LoVo (cell line): ENCODE measurements around the gene NCKAP5.

Source experiments
- DNase-seq: peaks from one replicate; pipeline ENCODE4 v3.0.0-alpha.2; 2016; ENCODE audit warnings: low spot score

The NCKAP5 gene

DNA sequence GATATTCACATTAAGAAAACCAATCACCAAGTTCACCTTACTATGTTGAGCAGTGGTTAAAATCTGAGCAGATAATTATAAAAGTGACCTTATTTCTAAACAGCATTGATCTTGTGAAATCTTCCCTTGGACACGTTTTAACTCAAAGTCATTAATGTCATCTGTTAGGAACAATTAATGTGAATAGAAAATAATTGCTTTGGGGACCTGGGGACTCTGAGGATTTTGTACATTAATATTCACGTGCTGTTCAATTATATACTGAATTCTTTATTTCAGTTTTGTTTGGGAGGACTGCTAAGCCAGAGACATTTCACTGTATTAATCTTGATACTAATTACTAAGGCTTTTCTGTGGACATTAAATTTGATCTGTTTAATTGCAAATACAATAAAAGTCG is 771.2 kb downstream of the NCKAP5 start:
- DNase-seq, result no peak

DNA sequence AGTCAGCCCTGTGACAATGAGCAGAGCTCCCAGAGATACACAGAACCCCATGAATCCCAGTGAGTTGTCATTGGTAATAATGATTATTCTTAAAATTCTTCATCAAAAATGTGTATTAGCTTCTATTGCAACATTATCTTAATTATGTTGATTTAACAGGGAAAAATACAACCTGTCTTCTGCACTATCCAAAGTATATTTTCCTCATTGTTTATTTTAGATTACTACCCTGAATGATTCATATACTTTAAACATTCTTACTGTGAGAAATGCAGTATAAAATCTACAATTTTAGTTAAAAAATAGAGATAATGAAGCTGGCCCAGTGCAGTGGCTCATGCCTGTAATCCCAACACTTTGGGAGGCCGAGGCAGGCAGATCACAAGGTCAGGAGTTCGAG is 773.0 kb downstream of the NCKAP5 start:
- DNase-seq, result no peak

DNA sequence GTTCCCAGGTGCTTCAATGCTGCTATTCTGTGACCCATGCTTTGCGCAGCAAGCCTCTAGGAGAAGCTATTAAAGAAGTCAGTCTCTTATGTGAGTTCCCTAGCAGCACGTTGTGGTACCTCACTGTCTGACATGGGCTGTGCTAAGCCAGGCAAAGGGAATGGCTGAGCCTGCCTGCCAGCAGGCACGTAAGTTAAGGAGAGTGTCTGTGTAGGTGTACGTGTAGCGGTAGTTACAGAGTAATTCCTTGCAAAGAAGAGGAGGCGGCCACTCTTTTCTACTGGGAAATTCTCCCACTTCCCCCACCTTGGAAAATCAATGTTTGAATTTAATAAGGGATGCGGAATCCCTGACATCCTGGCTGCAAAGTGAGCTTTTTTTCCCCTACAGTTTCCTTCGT is 774.7 kb downstream of the NCKAP5 start:
- DNase-seq, result no peak

DNA sequence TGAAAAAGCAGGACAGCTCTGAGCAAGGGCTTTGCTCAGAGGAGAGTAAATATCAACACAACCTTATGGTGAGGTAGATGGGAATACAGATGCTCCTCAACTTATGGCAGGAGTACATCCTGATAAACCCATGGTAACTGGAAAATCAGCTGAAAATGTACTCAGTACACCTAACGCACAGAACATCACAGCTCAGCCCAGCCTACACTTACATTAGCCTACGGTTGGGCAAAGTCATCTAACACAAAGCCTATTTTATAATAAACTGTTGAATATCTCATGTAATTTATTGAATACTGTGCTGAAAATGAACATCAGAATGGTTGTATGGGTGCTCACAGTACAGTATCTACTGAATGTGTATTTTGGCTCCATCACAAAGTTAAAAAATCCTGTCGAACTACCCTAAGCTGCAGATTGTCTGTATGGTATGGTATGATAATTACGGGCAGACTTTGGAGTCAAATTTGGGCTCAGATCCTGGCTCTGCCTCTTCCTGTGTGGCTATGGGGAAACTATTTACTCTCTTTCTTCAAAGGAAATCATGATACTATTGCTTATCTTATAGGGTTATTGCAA is 778.0 kb downstream of the NCKAP5 start:
- DNase-seq, result no peak

DNA sequence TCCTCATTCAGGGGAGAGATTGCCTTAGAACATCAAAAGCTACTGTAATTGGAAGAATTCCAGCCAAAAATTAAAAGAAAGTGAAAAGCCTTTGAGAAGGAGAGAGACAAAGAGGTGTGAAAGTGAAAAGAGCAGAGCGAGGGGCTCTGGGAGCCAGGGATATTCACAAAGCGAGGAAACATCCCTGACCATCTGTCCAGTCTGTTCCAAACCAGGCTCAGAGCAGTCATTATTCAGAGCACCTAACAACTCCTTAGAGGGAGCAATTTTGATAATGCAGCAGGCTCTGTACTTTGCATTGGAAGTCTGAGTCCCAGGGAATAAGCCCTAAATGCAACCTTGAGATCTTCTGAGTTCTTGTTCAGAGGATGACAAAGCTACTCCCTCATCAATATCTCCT is 779.2 kb downstream of the NCKAP5 start:
- DNase-seq, result no peak

DNA sequence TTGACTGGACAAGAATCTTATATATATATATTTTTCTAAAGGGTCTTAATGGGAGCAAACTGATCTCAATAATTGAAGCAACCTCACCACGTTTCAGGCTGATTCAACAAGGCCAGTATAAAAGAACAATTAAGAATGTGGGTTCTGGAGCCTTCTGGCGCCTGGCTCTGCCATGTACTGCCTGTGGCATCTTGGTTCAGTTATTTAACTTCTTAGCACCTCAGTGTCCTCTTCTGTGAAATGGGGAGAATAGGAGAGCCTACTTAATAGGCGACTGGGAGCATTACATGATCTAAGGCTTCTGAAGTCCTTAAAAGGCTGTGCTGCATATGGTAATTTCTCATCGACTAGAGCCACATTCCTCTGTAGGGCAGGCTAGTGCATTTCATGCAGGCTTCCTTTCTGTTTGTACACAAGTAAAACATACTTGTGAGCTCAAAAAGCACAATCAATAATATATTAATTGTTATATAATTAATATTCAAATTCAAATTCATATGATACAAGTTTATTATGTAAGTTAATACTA is 779.9 kb downstream of the NCKAP5 start:
- no peak for DNase-seq

DNA sequence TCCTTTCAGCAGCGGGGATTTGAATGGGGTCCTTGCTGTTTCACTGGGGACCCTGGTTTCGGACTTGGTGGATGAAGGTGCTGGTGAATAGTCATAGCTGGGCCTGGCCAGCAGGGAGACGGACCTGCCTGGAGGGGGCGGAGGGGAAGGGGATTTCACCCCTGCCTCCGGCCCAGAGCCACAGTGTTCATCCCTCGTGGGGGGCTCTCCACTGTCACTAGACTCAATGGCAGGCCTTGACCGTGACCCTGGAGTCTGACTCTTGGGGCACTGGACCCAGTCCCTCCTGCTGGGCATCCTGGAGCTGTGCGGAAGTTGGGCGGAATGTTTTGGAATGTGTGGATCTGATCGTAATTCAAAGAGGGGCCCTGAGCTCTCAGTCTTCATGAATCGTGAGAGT is 784.4 kb downstream of the NCKAP5 start:
- DNase-seq, result no peak

DNA sequence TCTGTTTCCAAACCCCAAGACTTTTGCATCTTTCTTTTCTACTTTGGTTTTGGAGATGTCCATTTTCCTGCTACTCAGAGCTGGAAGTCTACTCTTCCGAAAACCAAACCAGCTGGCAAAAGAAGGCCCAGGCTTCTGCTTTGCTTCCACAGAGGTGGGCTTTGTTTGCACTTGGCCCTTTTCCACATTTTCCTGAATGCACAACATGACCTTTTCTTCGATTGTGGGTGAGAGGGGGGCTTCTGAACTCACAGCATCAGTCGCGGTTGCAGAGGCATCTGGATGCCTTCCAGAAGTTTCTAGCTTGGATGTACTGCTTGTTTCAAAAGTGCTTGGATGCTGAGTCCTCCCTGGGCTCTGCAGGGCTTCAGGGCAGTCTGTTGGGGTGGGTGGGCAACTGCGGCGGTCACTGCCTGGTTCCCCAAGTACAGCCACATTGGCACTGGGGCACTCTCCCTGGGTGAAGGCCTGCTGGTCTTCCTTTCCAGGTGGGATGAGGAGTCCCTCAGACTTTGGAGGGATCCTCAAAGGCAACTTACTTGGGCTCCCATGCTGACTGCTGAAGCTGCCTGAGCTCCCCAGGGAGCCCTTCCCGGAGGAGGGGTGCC is 786.0 kb downstream of the NCKAP5 start:
- no peak for DNase-seq

DNA sequence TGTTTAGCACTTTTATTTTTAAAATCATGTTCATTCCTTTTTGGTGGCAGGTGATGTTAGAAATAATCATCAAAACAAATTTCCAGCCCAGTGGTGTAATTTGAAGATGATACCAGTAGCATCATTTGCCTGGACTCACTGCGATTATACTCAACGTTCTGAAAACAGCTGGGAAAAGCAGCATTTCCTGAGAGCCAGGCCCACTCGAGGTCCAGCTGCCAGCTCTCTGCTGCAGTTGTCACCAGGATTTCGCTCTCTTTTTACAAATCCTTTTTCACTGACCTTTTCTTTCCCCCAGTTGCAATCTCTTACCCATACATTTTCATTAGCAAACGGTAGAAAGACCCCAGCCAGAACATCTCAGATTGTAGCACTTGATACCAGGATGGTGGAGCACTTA is 787.6 kb downstream of the NCKAP5 start:
- no peak for DNase-seq

DNA sequence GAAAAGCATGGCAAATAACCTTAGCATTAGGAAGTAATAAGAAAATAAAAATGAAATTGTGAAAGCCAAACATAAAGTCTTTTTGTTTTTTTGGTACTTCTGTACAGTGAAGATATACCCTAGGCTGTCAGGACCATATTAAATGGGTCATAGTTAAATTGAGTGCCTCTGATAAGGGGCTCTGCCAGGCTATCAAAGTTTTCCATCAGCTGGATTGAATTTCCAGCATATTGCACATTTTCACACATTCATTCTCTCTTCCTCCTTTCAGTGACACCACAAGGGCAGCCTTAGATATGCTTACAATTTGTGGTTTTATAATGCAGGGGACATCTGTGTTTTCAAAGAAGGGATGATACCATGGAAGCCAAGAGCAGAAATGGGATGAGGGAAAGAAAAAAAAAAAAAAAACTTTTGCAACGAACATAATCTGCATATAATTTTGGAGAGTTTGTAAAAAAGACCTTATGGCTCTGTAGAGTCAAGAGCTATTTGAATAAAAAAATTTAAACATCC is 789.0 kb downstream of the NCKAP5 start:
- no peak for DNase-seq

DNA sequence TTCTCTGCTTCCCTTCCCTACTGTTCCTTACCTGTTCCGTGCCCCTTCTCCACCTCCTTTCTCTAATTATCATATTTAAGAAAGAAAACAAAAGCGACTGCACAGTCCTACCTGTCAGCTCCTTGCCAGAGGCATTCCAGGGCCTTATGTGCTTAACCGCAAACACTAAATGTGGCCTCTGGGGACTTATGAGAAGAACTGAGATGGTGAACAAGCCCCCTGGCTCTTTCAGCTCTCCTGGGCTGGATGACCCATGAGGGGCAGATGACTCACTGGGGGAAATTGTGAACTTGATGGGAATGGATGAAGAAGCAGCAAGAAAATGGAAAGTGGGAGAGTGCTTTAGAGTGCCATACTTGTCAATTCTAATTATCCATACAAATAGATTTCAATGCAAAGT is 792.0 kb downstream of the NCKAP5 start:
- DNase-seq, result no peak

DNA sequence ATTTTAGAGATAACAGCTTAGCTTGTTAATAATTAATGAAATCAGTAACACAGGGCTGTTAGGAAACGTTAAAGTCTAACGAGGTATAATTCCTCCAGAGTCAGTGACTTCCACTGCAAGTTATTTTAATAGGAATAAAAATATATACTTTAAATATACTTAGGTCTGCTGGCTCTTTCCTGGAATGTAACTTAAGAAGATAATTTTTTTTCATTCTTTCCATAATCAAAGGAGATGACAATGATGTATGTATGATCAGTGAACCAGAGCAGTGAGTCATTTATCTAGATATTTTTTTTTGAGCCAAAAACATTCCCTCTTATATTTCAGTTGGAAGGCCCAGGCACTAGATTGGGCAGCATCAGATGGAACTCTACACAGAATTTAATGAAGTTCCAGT is 794.1 kb downstream of the NCKAP5 start:
- DNase-seq, result no peak

DNA sequence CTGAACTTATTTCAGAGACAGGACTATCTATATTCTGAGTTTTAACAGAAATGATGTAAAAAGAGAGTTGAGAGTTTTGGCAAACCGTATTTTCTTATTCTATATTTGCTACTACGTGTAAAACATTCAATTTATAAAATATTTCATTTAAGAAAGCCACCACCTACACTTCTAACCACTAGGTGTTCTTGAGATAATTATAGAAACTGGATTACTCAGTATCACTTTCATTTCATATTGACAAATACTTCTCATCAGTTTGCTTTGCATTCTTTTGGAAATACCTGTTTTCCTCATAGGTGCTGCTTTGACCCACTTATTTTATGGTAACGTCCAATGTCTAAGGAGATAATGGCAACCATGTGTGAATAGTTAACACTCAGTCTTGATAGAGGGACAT is 794.9 kb downstream of the NCKAP5 start:
- no peak for DNase-seq

DNA sequence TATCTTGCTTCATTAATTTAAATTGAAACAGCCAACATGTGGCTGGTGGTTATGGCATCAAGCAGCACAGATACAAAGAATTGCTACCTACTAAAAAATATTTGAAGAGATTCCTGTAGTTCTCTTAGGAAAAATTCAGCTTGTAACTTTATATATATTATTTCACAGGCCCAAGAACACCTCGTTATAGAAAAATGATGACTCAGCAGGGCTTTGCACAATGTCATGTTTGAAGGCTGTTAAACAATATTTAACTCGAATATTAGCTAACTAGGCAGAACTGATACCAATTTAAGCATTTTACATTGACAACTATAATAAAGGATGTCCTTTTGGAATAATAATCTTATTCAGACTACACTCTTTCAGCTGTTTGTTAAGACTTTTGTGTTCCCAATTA is 795.9 kb downstream of the NCKAP5 start:
- DNase-seq, result no peak

DNA sequence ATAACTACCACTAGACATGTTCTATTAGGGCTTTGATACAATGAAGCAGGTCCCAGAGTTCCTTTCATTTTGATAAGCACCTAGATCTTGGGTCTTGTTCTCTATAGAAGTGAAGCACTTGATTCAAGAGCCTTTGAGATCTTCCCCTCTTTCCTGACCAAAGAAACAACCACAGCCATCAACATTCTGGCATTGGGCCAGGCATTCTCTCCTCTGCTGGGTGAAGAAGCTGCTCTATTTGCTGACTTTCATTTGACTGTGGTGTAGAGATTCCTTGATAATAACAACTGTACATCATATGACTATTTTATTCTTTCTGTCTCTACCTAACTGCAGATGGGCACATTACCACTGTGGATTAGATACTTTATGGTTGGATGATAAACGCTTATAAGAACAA is 801.7 kb downstream of the NCKAP5 start:
- DNase-seq, result no peak

DNA sequence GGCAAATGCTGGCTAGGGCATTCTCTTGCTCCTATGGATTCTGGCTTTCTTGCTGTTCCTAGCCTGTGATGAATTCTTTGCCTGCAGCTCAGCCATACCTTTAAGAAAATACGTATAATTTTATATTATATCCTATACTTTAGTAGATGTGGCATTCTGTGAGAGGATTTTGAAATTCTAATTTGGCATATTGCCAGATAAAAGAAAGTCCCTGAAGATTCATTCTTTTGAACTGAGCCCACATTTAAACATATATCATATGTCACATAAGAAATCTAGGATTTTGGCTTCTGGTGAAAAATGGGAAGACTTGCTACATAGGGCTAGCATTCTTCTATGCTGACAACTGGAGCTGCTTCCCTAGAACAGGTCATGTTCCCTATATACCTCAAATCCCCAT is 806.8 kb downstream of the NCKAP5 start:
- no peak for DNase-seq

DNA sequence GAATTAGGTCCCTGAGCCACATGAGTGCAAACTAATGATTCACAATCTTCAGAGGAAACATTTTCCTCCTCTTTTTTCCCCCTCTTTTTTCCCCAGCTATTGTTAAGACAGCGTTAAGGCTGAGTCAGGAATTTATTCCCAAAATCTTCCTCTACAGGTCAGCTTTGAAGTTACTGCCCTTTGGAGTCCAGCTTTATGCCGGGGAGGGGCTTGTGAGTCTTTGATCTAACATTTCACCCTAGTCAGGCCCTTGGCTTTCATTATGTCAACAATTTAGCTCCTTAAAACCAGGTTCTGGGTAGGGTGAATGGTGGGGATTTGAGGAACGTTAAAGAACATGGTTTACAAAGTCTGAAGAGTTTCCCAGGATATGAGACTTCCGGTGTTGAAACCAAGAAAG is 807.3 kb downstream of the NCKAP5 start:
- no peak for DNase-seq

DNA sequence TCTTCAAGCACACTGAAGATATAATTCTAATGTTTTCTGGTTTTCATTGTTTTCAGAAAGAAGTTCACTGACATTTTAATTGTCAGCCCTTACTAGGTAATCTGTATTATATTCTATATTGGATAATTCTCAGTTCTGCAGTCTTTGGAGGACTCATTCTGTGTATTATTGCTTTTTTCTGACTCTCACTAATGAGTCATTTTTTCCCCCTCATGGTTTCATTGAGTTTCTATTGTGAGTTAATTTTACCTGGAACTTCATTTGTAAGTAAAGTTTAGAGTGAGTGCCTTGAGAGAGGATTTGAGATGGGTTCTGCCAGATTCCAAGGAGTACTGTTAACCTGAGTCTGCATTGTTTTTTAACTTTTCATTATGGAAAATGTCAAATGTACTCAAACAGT is 807.9 kb downstream of the NCKAP5 start:
- no peak for DNase-seq

DNA sequence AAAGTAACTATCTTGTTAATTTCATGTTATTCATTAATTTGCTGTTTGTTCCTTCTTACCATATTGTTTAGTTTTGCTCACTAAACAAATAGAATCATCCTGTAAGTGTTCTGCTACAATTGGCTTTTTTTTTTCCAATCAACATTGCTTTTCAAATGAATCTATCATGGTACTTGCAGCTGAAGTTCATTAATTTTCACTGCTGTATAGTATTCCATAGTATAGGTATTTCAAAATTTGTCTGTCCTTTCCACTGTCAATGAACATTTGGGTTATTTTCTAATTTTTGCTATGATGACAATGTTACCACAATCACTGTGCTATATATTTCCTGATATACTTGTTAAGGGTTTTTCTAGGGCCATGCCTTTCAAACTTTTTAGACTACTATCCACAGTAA is 809.3 kb downstream of the NCKAP5 start:
- no peak for DNase-seq

DNA sequence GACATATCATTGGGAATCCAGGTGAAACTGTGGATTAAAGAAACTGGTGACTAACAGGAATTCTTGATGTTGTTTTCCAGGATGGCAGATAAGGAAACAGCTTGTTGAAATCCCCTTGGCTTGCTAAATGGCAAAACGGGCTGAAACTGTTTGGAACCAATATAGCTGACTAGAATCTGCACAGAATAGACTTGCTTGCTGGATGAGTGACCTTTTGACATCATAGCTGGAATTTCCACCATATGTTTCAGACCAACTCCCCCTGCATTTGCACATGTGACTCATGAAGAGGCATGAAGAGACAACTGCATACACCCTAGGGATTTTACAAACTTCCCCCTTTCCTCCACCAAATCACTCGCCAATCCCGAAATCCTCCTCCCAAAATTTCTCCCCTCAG is 810.6 kb downstream of the NCKAP5 start:
- no peak for DNase-seq

DNA sequence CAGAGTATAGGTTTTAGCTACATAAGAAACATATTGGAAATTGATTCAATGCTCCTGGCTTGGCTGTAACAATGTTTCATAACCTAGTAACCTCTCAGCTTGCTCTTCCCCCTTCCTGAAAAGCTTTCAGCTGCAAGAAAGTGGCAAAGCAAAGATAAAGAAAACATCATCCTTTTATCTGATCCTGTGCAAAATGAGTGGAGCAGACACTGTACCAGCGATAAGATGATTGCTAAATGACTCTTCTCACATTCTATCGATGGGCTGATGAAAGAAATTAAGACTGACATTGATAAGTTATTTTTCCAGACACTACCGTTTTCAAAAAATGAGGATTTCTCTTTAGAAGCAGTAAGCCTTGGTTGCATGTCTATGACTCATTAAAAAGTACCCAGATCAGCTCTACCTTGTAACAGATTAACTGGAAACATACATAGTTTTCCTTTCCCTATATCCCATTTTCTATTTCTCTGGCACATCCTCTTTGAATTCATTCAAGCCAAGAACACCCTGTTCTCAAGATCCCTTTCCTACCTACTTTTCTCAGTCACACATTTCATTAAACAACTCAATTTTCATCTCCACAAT is 811.2 kb downstream of the NCKAP5 start:
- no peak for DNase-seq

DNA sequence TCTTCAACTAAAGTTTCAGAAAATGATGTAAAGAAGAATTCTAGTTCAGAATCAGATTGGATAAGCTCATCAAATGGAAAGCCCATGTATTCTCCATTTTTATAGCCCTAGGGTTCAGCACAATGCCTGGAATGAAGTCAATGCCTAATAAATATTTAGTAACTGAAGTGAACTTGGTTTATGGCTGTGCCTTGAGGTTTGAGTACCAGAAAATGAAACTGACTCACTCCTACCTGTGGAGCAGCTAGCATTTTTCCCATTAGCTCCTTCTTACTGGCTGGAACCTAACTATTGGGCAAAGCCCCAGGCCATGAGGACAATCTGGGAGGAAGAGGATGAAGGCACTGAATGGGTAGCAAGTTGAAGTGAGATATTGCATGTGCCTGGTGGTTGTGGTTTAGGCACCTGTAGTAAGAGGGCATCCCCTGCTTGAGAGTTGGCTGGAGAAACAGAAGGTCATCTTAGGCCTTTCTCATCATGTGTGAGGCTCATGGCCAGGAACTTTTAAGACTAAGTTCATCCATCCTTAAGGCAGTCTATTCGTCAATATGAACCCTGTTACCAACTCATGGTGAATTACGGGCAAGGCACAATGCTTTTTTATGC is 813.3 kb downstream of the NCKAP5 start:
- no peak for DNase-seq

DNA sequence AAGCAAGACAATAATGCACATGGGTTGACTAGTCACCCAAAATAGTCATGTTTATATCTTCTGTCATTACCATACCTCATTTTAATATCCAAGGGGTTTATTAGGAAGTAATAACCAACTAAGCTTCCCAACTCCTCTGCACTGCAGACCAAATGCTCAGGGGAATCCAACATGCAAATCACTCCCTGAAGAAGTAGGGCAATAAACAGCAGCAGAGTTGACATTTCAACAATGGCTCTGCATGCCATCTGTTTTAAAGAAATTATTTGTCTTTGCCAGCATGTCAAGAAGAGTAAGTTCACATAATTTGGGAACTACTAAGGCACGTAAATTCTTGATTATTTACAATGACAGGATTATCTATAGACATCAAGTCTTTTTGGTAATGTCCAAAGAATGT is 813.9 kb downstream of the NCKAP5 start:
- no peak for DNase-seq
